Measurements from ENCODE around the gene RNLS. TPM values are rescaled to one million over a fixed set of nuclear protein-coding genes. Genes with fewer than 3 reads are reported as not detected.

Gene RNLS
- total RNA-seq, 1 donor from 2014 or later = 6.0 TPM

GRCh38 chr10:88274286-88274685 is 308.8 kb downstream of the RNLS start:
- no peak for DNase-seq (ENCODE audit: low spot score)
- Mint-ChIP-seq H3K4me1 (ENCODE audit: unreplicated experiment) (peaks cover 1% of the 10 kb centered on the region), H3K27me3 (ENCODE audit: unreplicated experiment) (no peaks in the 10 kb centered on the region), H3K27ac (ENCODE audit: unreplicated experiment) (no peak overlapping the region), H3K36me3 (ENCODE audit: low read depth, unreplicated experiment) (no peaks in the 10 kb centered on the region), H3K9me3 (ENCODE audit: unreplicated experiment) (no peaks in the 10 kb centered on the region), H3K4me3 (ENCODE audit: unreplicated experiment) (no peak overlapping the region)
- TF ChIP-seq CTCF (IDR thresholded peaks at IDR 0.05; ENCODE audit: unreplicated experiment) = no peak

- TF ChIP-seq CTCF (IDR thresholded peaks at IDR 0.05; ENCODE audit: unreplicated experiment) = no peak
- no peak for DNase-seq (ENCODE audit: low spot score)
- Mint-ChIP-seq H3K4me3 (ENCODE audit: unreplicated experiment) (no peak overlapping the region), H3K27me3 (ENCODE audit: unreplicated experiment) (no peaks in the 10 kb centered on the region), H3K9me3 (ENCODE audit: unreplicated experiment) (no peaks in the 10 kb centered on the region), H3K4me1 (ENCODE audit: unreplicated experiment) (no peaks in the 10 kb centered on the region), H3K27ac (ENCODE audit: unreplicated experiment) (no peak overlapping the region), H3K36me3 (ENCODE audit: low read depth, unreplicated experiment) (no peaks in the 10 kb centered on the region)
Observed at GRCh38 chr10:88273567-88273966, 309.6 kb downstream of the RNLS start.

- Mint-ChIP-seq H3K4me1 (ENCODE audit: unreplicated experiment) (no peaks in the 10 kb centered on the region), H3K36me3 (ENCODE audit: low read depth, unreplicated experiment) (no peaks in the 10 kb centered on the region), H3K27ac (ENCODE audit: unreplicated experiment) (no peak overlapping the region), H3K4me3 (ENCODE audit: unreplicated experiment) (no peak overlapping the region), H3K9me3 (ENCODE audit: unreplicated experiment) (no peaks in the 10 kb centered on the region), H3K27me3 (ENCODE audit: unreplicated experiment) (no peaks in the 10 kb centered on the region)
- TF ChIP-seq CTCF (IDR thresholded peaks at IDR 0.05; ENCODE audit: unreplicated experiment) = no peak
- no peak for DNase-seq (ENCODE audit: low spot score)
Observed at GRCh38 chr10:88271761-88272543, 311.2 kb downstream of the RNLS start.

GRCh38 chr10:88270871-88271713 is 312.0 kb downstream of the RNLS start:
- no peaks in the 10 kb centered on the region for H3K27me3 Mint-ChIP-seq (ENCODE audit: unreplicated experiment)
- H3K9me3 Mint-ChIP-seq (ENCODE audit: unreplicated experiment) = no peaks in the 10 kb centered on the region
- no peaks in the 10 kb centered on the region for H3K4me1 Mint-ChIP-seq (ENCODE audit: unreplicated experiment)
- H3K36me3 Mint-ChIP-seq (ENCODE audit: low read depth, unreplicated experiment) = no peaks in the 10 kb centered on the region
- TF ChIP-seq CTCF (IDR thresholded peaks at IDR 0.05; ENCODE audit: unreplicated experiment) = no peak
- no peak overlapping the region for H3K4me3 Mint-ChIP-seq (ENCODE audit: unreplicated experiment)
- no peak for DNase-seq (ENCODE audit: low spot score)
- no peak overlapping the region for H3K27ac Mint-ChIP-seq (ENCODE audit: unreplicated experiment)

Measured in endothelial cell (in vitro differentiated cells).